HCEC 1CT (cell line): ENCODE results near the gene DRD4.
"Not testable (repeated sequence)": the region's sequence is repeated elsewhere in the genome, so short reads cannot be mapped to it uniquely, and the experiment has no call there.

ENCODE experiments used
- DNase-seq: peaks from one replicate; pipeline ENCODE4 v3.0.0-alpha.2; 2017

DRD4 gene

GRCh38 chr11:647672-648158, 10.6 kb downstream of the DRD4 start:
- not testable (repeated sequence) for DNase-seq

- peak; percentile 34 for DNase-seq
Measured at GRCh38 chr11:650482-650881, 13.4 kb downstream of the DRD4 start.

DNA sequence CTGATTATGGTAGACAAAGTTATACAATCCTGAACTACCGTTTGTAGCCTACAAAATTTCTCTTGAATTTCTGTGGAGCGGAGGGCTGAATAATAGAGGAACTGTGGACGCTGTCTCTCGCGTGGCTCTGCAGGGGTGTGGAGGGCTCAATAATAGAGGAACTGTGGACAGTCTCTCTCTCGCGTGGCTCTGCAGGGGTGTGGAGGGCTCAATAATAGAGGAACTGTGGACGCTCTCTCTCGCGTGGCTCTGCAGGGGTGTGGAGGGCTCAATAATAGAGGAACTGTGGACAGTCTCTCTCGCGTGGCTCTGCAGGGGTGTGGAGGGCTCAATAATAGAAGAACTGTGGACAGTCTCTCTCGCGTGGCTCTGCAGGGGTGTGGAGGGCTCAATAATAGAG, 16.1 kb downstream of the DRD4 start:
- DNase-seq, result not testable (repeated sequence)

GRCh38 chr11:653837-654236, 16.8 kb downstream of the DRD4 start:
- no peak for DNase-seq

GRCh38 chr11:654444-654843, 17.4 kb downstream of the DRD4 start:
- not testable (repeated sequence) for DNase-seq

DNA sequence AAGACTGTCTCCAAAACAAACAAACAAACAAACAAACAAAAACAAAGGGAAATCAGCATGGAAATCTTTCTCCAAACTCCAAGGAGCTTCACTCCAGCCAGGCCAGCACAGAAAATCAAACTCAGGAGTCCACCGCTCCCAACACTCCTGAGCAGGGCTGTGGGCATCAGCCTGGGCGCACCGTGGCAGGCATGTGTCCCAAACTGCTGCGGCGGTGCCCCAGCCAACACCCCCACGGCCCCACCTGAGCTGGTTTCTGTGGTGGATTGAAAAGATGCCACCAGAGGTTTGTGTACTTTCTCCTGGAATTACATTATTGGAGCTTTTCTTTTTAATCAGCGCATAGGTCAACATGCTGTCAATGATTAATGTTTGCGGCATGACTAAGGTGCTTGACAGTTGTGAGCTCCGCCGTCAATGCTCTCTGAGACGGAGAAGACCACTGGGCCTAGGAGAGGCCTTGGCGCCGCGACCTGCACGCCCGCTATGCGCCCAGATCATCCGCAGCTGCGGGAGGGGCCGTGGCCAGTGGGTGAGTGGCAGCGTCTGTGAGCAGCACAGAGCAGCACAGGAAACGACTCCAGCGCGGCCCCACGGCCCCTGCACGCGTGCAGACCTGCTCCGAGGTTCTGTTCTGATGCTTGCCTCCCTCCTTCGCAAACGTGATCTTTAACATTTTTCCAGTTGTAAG, 18.1 kb downstream of the DRD4 start:
- DNase-seq, result no peak

GRCh38 chr11:656426-656825, 19.4 kb downstream of the DRD4 start:
- no peak for DNase-seq

- no peak for DNase-seq
Measured at GRCh38 chr11:656866-657265, 19.8 kb downstream of the DRD4 start.

- DNase-seq, result no peak
Measured at GRCh38 chr11:657691-658126, 20.6 kb downstream of the DRD4 start.

- DNase-seq, result no peak
Measured at GRCh38 chr11:659532-660085, 22.5 kb downstream of the DRD4 start.

GRCh38 chr11:660281-660680, 23.2 kb downstream of the DRD4 start:
- DNase-seq, result no peak

- DNase-seq, result no peak
Measured at GRCh38 chr11:660681-661444, 23.8 kb downstream of the DRD4 start.

DNA sequence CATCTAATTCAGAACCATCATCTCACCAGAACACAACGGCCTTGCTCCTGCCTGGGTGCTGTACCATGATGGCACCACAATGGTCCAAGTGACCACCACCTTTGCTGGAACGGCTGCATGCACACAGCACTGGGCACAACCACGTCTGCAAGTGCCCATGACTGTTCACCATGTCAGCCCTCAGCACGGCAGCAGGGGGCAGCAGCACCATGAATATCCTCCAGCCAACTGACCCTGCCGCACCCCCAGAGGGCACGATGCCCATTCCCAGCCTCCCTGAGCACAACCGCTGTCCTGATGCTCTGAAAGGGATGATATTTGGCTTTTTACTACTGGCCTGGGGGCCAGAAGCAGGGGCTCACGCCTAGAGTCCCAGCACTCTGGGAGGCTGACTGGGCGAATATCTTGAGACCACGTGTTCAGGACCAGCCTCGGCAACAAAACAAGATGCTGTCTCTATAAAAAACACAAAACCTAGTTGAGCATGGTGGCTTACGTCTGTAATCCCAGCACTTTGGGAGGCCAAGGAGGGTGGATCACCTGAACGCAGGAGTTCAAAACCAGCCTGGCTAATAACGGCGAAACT, 25.7 kb downstream of the DRD4 start:
- DNase-seq, result peak; percentile 54

DNA sequence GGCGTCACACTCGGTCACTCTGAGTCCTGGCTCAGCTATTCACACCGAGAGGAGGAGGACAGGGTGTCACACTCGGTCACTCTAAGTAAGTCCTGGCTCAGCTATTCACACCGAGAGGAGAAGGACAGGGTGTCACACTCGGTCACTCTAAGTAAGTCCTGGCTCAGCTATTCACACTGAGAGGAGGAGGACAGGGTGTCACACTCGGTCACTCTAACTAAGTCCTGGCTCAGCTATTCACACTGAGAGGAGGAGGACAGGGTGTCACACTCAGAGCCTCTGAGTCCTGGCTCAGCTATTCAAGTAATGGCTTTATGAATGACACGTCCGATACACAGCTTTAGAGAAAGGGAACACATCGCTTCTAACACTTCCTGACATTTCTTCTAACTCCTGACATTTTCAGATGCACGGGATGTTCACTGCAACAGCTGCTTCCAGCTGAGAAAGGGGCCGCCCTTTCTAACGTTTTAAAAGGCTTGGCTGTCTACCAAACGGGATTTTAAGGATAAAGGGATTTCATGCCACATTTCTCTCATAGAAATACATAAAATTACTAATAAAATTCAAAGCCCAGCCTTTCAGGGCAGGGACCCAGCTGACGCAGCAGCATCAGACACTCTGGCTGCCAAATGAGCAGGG, 28.1 kb downstream of the DRD4 start:
- peak; percentile 20 for DNase-seq

GRCh38 chr11:665704-666281, 28.7 kb downstream of the DRD4 start:
- DNase-seq, result peak; percentile 38

DNA sequence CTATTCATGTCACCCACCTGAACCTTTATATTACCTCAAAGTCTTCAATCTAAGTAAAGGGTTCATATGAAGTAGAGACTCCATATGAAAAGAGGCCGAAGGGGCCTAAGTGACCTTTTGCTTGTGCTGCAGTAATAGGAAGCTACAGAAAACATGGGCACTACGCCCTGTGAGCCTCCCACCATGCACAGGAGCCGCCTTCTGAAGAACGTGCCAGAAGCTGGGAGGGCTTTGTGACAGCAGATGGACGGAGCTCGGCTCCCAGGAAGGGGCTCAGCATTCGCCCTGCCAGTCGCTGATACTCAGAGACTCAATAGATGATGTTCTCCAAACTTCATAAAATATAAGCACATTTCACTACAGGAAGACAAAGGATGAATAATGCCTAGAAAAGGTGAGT, 36.8 kb downstream of the DRD4 start:
- no peak for DNase-seq

GRCh38 chr11:674406-674805, 37.3 kb downstream of the DRD4 start:
- DNase-seq, result no peak

DNA sequence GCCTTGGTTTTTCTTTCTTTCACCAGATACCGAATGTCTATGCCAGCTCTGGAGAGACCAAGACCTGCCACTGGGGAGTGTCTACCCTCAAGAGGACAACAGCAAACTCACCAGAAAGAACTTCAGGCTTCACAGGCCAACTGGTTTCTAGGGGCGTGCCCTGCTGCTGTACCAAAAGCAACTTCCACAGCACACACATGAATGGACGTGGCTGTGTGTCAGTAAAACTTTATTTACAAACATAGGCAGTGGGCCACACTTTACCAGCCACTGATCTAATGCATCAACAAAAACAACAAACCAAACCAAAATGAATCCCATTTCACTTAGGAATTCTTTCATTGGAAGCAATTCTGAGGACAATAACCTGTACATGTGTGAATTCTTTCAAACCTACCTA, 41.2 kb downstream of the DRD4 start:
- no peak for DNase-seq

DNA sequence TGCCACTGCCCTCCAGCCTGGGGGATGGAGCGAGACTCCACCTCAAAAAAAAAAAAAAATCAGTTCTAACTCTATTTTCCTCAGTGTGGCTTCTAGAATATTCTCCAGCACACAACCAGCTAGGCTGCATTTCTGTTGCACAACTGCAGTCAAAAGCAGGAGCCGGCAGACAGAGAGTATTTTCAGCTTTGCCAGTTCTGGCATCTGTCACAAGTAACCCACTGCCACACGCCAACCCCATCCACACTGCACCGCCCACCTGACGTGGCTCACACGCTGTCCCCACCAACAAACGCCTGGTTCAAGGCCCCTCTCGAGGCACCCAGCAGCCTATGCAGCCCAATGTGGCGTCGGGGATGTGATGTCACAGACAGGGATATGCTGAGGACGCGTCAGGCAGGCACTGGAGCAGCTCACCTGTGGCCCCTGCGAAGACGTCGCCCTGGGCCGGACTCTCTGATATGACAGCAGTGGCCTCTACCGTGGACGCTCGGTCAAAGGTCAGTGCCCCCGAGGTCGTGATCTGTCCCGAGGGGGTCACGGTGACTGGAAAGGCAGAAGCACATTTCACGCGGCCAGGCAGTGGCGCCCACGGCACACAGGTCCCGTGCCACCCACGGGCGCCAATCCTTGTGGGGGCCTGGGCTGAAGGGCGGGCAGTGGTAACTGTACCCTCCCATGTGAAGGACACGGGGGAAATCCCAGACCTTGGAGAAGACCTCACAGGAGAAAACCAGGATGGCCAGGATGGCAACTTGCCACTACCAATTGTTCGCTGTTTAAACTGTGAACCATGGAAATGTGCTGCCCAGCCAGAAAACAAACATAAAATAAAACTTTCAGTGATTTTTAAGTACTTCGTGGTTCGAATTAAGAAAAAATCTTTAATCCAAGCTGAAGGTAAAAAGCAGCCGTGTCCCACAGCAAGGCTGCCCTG, 42.5 kb downstream of the DRD4 start:
- no peak for DNase-seq

GRCh38 chr11:680476-680875, 43.4 kb downstream of the DRD4 start:
- no peak for DNase-seq

- no peak for DNase-seq
Measured at GRCh38 chr11:680970-681369, 43.9 kb downstream of the DRD4 start.
